Activated T-cell treated with anti-CD3 and anti-CD28 coated beads, Interleukin-2, amount 50 U/mL, for 72 hours (primary cell): ENCODE results near the gene CCDC106. TPM values are rescaled to one million over a fixed set of nuclear protein-coding genes. Genes with fewer than 3 reads are reported as not detected.

ENCODE experiments used
- ATAC-seq, 2 donors: fragments of 150-1000 bp; cut with Tn5 transposase; replicated peaks in 1 of 2; 2 replicates each; pipeline ENCODE4 v1.10.0; 2021; ENCODE audit warnings: moderate library complexity in 2 of 2, mild to moderate bottlenecking in 1 of 2
- DNase-seq, 2 donors: peaks; one replicate each; pipeline ENCODE4 v3.0.0; 2021 to 2022; ENCODE audit warnings: mixed read lengths in 1 of 2
- H3K27ac Mint-ChIP-seq: one replicate; pipeline ENCODE4 v1.8.0; 2022; ENCODE audit warnings: mild to moderate bottlenecking, moderate library complexity, mixed read lengths
- H3K27me3 Mint-ChIP-seq: one replicate; pipeline ENCODE4 v1.8.0; 2022; ENCODE audit warnings: low read depth, mixed read lengths
- H3K36me3 Mint-ChIP-seq, 2 donors: one replicate each; pipeline ENCODE4 v1.8.0; 2022; ENCODE audit warnings: mixed read lengths in 2 of 2, mild to moderate bottlenecking in 1 of 2; ENCODE audit not compliant: insufficient read depth in 2 of 2
- H3K4me1 Mint-ChIP-seq: one replicate; pipeline ENCODE4 v1.8.0; 2022; ENCODE audit warnings: low read depth, mixed read lengths
- H3K4me3 Mint-ChIP-seq, 2 donors: one replicate each; pipeline ENCODE4 v1.8.0; 2022; ENCODE audit warnings: mild to moderate bottlenecking in 2 of 2, mixed read lengths in 2 of 2, moderate library complexity in 2 of 2
- H3K9me3 Mint-ChIP-seq, 2 donors: one replicate each; pipeline ENCODE4 v1.8.0; 2022; ENCODE audit warnings: mixed read lengths in 2 of 2
- total RNA-seq, 2 donors: library from RNA; stranded (reverse); gene quantifications; one replicate each; pipeline ENCODE4 v1.2.3, GENCODE V29; 2022

CCDC106 gene
- 10 to 100 TPM; 13.8 to 21.7 TPM for total RNA-seq

DNA sequence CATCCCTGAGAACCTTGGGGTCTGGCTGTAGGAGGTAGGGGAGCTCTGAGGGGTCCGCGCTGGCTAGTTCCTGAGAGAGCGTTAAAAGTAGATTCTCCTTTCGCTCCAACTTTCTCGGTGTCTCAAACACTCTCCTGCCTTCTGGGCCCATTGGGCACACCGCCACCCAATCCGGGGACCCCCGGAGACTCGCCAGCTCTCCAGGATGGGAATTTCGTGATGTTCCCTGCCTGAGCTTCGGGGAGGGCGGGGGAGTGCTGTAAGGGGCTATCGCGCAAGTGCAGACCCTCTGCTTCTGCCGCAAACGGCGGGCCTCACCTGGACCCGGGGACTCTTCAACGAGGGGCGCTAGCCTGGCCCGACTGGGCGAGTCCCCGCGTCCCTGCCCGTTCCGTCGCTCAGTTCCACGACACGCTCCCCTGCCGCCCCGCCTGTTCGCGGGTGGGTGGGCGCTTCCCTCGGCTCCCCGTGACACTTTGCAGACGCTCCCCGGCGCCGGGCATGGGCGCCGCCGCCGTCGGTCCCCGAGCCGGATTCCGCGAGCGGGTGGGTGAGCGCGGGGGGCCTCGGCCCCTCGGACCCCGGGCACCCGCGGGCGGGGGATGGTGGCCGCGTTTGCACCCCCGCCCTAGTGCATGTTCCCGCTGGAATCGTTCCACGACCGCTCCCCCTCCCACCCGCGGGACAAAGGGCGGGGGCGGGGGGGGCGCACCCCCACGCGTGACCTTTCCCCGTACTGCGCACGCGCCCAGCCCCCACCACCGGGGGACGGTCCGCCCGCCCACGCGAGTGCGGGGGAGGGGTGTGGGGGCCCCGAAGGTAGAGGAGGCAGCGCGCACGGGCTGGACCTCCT lies at the start of gene CCDC106:
TSS of gene CCDC106 (plus strand) at position 481 of the 853 bp plus-strand sequence. CDS start 835 bp downstream, outside the sequence.
- Mint-ChIP-seq H3K4me1 (peaks cover 73% of the 10 kb centered on the region), H3K9me3 (no peaks in the 10 kb centered on the region), H3K27me3 (no peaks in the 10 kb centered on the region), H3K27ac (peak within 1 kb of the TSS; percentile 80), H3K4me3 (peak within 1 kb of the TSS; percentile 90 to 92), H3K36me3 (peaks cover 2 to 14% of the 10 kb centered on the region in 2 donors)
- ATAC-seq (peak; percentile 23 to 35), DNase-seq (peak; percentile 62 to 63)

DNA sequence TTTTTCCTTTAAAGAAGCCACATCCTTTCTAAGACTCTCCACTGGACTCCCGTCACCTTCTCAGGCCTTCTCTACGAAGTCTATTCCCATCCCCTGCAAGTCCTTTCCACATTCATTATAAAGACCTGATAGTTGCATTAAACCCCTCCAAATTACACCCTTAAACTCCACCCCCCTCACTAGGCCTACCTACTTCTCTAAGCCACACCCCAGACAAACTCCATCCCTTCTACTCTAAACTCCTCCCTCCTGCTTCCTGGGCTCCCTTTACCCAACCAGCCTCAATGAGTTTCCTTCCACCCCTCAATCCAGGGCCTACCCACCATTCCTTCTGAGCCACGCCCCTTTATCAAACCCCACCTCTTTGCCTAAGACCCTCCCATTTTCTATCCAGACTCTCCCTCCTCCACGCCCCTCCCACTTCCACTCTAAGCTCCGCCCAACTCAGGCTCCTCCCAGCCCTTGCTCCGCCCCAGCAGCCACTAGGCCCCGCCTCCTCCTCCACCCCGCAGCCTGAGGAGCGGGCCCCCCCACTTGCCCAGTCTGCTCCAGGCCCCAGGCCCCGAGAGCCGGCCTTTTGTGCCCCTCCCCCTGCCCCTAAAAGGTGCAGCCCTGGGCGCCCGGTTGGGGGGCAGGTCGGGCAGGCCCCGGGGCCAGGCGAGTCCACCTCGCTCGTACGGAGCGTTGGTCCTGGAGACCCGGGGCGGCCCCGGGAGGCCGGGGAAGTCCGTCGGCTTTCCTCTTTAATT lies 49.1 kb upstream of the CCDC106 start:
- peak overlapping the region; percentile 90 for H3K27ac Mint-ChIP-seq
- peaks cover 30% of the 10 kb centered on the region for H3K4me1 Mint-ChIP-seq
- ATAC-seq (peak; percentile 73 to 76), DNase-seq (peak; percentile 95 to 98)
- no peaks in the 10 kb centered on the region for H3K27me3 Mint-ChIP-seq
- H3K4me3 Mint-ChIP-seq = peak overlapping the region; percentile 89 to 91
- peaks cover 17 to 27% of the 10 kb centered on the region in 2 donors for H3K36me3 Mint-ChIP-seq
- H3K9me3 Mint-ChIP-seq = peaks cover 1 to 3% of the 10 kb centered on the region in 2 donors

DNA sequence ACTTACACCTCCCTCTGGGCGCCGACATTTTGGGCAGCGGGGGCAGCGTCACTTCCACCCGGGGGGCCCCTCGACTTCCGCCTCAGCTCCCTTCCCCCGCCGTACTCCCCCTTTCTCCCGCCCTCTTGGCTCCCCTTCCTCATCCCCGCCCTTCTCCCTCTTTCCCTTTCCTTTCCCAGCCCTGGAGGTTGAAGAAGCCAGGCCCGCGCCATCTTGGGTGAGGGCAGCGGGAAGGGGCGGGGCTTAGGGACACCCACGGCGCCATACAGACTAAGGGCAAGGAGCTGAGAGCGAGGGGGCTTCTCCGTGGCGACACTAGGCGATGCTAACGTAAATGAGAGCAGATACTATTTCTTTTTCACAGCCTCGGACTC lies 48.6 kb upstream of the CCDC106 start, which contains the start of gene FIZ1:
TSS of gene FIZ1 (minus strand) at position 50 of the 374 bp plus-strand sequence. CDS start 1,652 bp downstream, outside the sequence.
- peak within 1 kb of the TSS; percentile 89 to 97 for H3K4me3 Mint-ChIP-seq
- peaks cover 17 to 27% of the 10 kb centered on the region in 2 donors for H3K36me3 Mint-ChIP-seq
- peak within 1 kb of the TSS; percentile 90 for H3K27ac Mint-ChIP-seq
- H3K9me3 Mint-ChIP-seq = peaks cover 1 to 3% of the 10 kb centered on the region in 2 donors
- peak; percentile 95 to 98 for DNase-seq
- H3K27me3 Mint-ChIP-seq = no peaks in the 10 kb centered on the region
- ATAC-seq = peak; percentile 69 to 77
- peaks cover 34% of the 10 kb centered on the region for H3K4me1 Mint-ChIP-seq

DNA sequence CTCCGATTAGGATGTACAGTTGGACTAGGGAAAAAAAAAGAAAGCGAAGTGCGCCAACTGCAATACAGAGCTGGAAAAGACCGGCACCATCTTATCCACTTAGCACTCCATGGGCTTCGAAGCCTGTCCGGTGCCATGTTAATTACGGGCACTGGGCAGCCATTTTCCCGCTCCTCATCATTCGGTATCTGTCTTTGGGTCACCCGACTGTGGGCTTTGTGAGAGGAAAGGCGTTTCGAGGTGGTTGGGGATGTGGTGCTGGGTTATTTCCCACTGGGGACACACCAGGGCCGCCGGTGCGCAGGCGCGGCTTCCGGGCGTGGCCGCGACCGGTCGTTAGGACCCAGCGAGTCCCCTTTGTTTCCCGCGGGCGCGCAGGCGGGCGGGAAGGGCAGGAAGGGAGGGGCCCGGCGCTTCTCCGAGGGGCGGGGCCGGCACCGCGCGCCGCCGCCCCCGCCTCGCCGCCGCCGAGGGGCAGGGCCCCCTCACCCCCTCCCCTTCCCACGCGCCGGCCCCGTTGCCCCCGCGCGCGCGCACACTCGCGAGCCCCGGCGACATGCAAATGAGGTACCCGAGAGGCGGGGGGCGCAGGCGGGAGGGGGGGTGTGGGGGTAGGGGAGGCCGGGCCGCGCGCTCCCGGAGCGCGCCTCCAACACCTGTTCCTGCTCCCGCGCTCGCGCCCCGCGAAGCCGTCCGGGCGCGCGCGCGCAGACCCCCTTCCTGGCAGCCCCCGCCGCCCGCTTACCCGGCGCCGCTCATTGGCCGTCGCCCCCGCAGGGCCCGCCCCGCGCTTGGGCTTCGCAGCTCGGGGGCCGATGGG lies 48.0 kb upstream of the CCDC106 start, which contains the start of gene ZNF524:
TSS of gene ZNF524 (plus strand) at position 447 of the 820 bp plus-strand sequence. CDS start 1,825 bp downstream, outside the sequence.
- Mint-ChIP-seq H3K36me3 (peaks cover 14 to 22% of the 10 kb centered on the region in 2 donors), H3K27me3 (no peaks in the 10 kb centered on the region), H3K4me3 (peak within 1 kb of the TSS; percentile 89 to 97), H3K27ac (peak within 1 kb of the TSS; percentile 97), H3K9me3 (peaks cover 0 to 1% of the 10 kb centered on the region in 2 donors), H3K4me1 (peaks cover 40% of the 10 kb centered on the region)
- DNase-seq = peak; percentile 86 to 89
- ATAC-seq = peak; percentile 66 to 67

DNA sequence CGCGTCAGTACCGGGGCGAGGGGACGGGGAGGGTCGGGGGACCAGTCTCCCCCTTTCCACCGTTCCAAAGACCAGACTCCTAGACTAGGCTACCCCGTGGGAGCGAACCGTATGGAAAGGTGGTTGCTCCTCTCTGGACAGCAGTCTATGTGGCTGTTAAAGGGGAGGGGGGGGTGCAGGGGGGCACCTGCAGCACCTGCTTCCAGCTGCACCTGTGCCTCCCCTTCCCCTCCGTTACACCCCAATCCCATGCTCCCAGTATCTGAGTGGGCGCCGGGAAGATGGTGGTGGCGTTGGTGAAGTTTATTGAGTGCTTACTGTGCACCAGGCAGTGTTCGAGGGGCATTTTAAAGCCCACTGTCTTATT lies 47.4 kb upstream of the CCDC106 start:
- H3K27ac Mint-ChIP-seq = peak overlapping the region; percentile 97
- peak overlapping the region; percentile 89 to 97 for H3K4me3 Mint-ChIP-seq
- peaks cover 8 to 17% of the 10 kb centered on the region in 2 donors for H3K36me3 Mint-ChIP-seq
- peaks cover 40% of the 10 kb centered on the region for H3K4me1 Mint-ChIP-seq
- H3K27me3 Mint-ChIP-seq = no peaks in the 10 kb centered on the region
- peaks cover 0 to 1% of the 10 kb centered on the region in 2 donors for H3K9me3 Mint-ChIP-seq
- DNase-seq (no peak), ATAC-seq (no peak)

DNA sequence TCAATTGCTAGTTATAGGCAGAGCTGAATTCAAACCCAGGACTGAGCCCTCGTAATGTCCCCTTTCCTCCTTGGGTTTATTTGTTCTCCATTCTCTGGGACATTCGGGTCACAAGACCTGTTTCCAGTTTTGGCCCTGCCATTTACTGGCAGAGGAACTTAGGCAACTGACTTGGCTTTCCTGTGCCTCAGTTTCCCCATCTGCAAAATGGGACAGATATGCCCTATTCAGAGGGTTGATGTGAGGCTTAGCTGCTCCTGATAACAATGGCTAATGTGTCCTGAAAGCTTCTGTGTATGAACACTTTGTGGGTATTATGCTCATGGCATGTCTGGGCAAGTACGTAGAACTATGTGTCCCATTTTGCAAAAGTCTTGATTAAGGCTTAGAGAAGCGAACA lies 46.9 kb upstream of the CCDC106 start:
- Mint-ChIP-seq H3K4me1 (peaks cover 43% of the 10 kb centered on the region), H3K4me3 (peak overlapping the region; percentile 89 to 97), H3K9me3 (no peaks in the 10 kb centered on the region), H3K36me3 (peaks cover 9 to 18% of the 10 kb centered on the region in 2 donors), H3K27ac (peak overlapping the region; percentile 97), H3K27me3 (no peaks in the 10 kb centered on the region)
- DNase-seq (no peak), ATAC-seq (no peak)

DNA sequence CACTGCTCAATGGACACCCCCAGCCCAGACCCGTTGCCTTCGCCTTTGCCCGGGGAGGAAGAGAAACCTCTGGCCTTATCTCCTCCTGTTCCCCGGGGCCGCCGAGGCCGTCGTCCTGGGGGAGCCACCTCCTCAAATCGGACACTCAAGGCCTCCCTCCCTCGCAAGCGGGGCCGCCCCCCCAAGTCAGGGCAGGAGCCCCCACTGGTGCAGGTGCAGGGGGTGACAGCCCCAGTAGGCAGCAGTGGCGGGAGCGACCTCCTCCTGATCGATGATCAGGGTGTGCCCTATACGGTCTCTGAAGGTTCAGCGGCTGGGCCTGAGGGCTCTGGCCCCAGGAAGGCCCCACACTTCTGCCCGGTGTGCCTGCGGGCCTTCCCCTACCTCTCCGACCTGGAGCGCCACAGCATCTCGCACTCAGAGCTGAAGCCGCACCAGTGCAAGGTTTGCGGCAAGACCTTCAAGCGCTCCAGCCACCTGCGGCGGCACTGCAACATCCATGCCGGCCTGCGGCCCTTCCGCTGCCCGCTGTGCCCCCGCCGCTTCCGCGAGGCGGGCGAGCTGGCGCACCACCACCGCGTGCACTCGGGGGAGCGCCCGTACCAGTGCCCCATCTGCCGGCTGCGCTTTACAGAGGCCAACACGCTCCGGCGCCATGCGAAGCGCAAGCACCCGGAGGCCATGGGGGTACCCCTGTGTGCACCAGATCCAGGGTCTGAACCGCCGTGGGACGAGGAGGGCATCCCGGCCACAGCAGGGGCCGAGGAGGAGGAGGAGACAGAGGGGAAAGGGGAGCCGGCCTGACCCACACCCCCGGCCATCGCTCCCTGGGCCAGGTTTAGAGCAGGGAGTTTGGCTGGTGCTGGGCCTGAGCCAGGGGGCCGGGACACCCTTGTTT lies 45.7 kb upstream of the CCDC106 start:
- H3K27me3 Mint-ChIP-seq = no peaks in the 10 kb centered on the region
- DNase-seq (no peak), ATAC-seq (no peak)
- H3K9me3 Mint-ChIP-seq = no peaks in the 10 kb centered on the region
- H3K27ac Mint-ChIP-seq = no peak overlapping the region
- H3K4me3 Mint-ChIP-seq = peak overlapping the region in 1 of 2 donors; percentile 89
- peaks cover 9 to 13% of the 10 kb centered on the region in 2 donors for H3K36me3 Mint-ChIP-seq
- H3K4me1 Mint-ChIP-seq = peaks cover 55% of the 10 kb centered on the region

DNA sequence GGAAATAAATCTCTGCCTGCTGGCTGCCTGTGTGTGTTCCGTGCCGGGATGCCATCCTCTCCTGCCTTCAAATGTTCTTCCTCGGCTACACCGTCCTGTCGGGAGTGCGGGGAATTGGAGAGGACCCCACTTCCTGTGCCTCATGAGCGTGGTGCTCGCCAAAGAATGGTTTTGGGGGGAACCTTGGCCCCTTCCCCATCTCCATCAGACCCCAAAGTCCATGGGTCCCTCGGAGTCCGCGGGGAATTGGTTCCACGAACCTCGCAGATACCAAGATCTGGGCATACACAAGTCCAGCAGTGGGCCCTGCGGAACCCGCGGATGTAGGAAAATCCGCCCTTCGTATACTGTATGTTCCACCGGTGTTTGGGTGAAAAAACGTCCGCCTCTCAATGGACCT lies 44.9 kb upstream of the CCDC106 start:
- no peak overlapping the region for H3K27ac Mint-ChIP-seq
- H3K9me3 Mint-ChIP-seq = no peaks in the 10 kb centered on the region
- DNase-seq (no peak), ATAC-seq (no peak)
- H3K4me1 Mint-ChIP-seq = peaks cover 60% of the 10 kb centered on the region
- no peaks in the 10 kb centered on the region for H3K27me3 Mint-ChIP-seq
- peaks cover 11 to 13% of the 10 kb centered on the region in 2 donors for H3K36me3 Mint-ChIP-seq
- H3K4me3 Mint-ChIP-seq = peak overlapping the region; percentile 50 to 86

DNA sequence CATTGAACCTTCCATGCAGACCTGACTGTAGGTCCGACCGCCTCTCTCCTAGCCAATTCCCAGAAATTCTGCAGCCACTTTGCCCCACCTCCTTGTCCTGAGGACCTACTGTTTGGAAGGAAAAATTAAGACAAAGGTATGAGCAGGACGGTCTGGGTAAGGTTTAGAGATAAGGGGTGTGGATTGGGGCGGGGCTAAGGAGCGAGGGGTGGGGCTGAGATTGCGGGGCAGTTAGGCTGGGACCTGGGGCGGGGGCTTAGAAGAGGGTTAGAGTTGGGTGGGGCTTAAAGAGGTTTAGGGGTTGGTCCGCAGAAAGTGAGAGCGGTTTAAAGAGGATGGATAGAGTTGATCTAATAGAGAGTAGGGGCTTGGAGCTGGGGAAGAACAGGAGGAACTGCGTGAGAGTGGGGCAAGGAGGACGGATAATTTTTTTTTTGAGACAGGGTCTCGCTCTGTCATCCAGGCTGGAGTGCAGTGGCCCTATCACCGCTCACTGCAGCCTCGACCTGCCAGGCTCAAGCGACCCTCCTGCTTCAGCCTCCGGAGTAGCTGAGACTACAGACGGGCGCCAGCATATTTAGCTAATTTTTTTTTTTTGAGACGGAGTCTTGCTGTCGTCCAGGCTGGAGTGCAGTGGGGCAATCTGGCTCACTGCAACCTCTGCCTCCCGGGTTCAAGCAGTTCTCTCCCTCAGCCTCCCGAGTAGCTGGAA lies 44.3 kb upstream of the CCDC106 start:
- DNase-seq (no peak), ATAC-seq (no peak)
- peaks cover 55% of the 10 kb centered on the region for H3K4me1 Mint-ChIP-seq
- H3K4me3 Mint-ChIP-seq = peak overlapping the region; percentile 50 to 86
- no peaks in the 10 kb centered on the region for H3K27me3 Mint-ChIP-seq
- peaks cover 11 to 16% of the 10 kb centered on the region in 2 donors for H3K36me3 Mint-ChIP-seq
- no peaks in the 10 kb centered on the region for H3K9me3 Mint-ChIP-seq
- no peak overlapping the region for H3K27ac Mint-ChIP-seq

DNA sequence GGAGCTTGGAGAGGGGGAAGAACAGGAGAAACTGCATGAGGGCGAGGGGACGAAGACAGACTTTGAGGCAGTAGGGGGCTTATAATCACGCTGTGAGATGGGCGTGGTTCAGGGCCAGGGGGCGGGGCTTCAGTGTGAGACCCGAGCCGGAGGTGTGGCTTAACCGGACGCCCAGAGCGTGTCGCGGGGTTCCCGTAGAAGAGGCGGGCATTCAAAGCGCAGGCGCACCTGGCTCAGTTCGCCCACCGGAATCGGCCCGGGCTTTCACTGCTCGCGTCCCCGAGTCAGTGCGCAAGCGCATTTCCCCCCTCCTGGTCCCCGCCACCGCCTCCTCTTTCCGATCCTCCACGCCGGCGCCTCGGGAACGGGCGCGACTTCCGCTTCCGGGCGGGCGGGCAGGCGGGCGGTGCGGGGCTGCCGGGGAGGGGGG lies 42.8 kb upstream of the CCDC106 start:
- peak; percentile 99 to 100 for DNase-seq
- Mint-ChIP-seq H3K36me3 (peaks cover 14 to 16% of the 10 kb centered on the region in 2 donors), H3K9me3 (no peaks in the 10 kb centered on the region), H3K27me3 (no peaks in the 10 kb centered on the region), H3K27ac (peak overlapping the region; percentile 79), H3K4me1 (peaks cover 51% of the 10 kb centered on the region), H3K4me3 (peak overlapping the region; percentile 86)
- ATAC-seq = peak; percentile 82 to 85
